ENCODE measurements around the gene ITGB2. TPM values are rescaled to one million over a fixed set of nuclear protein-coding genes. Genes with fewer than 3 reads are reported as not detected.

Gene ITGB2
- total RNA-seq, 1 experiment from 2014 or later, result 1.5 TPM

DNA sequence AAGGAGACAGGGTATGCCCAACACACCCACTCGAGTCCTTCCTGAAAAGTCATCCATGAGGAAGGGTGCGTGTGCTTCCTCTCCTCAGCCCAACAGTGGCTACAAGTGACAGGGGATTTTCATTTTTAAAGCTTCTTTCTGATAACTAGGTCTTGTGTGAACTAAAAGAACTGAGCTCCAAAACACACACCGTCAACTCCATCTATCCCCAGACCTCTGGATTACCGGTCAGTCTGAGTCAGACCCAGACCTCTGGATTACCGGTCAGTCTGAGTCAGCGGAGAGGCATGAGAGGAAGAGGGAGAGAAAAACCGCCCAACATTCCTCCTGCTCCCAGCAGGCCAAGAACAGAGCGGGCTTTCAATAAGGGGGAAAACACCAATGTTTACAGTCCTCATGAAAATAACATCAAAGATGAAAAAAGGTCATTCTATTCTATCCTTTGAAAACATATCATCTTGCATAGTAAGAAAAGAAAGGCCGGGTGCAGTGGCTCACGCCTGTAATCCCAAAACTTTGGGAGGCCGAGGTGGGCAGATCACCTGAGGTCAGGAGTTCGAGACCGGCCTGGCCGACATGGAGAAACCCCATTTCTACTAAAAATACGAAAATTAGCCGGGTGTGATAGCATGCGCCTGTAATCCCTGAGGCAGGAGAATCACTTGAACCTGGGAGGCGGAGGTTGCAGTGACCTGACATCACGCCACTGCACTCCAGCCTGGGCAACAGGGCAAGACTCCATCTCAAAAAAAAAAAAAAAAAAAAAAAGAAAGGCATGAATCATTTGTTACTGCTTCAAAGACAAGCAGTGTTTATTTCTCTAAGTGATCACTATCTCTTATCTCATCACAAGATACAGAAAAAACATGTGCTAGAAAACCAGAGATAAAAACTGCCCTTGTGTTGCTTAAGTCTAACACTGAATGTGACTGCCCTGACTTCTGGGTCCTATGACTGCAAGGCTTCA, 50.6 kb downstream of the ITGB2 start:
- H3K9ac ChIP-seq (ENCODE audit: low read length), result peak overlapping the region; percentile 79
- BruUV-seq (replicated peaks), result no TSS peak
- peak overlapping the region; percentile 97 for H3K4me2 ChIP-seq (ENCODE audit: low read length)
- H3K36me3 ChIP-seq (ENCODE audit: control insufficient read depth in 1 of 2, insufficient read depth in 2 of 2, low read length in 2 of 2), result peaks cover 0 to 4% of the 10 kb centered on the region in 2 experiments; a peak in 1 of 4 replicates
- TF ChIP-seq SIN3A (IDR thresholded peaks at IDR 0.05; ENCODE audit: low read depth) (no peak), TCF7L2 (IDR thresholded peaks at IDR 0.05; ENCODE audit: borderline replicate concordance, extremely low read depth, insufficient read depth, insufficient read length) (peak; percentile 48)
- RAD21 ChIA-PET (ENCODE audit: low non-redundant PET in 1 of 2, low total read pairs in 2 of 2, uncharacterized antibody in 2 of 2, unreplicated experiment in 2 of 2), result no interaction called here
- H3K27ac ChIP-seq (ENCODE audit: low read depth, low read length), result peak overlapping the region; percentile 95
- H3K4me3 ChIP-seq (replicated peaks in 1 of 2; ENCODE audit: low read depth in 1 of 2, low read length in 2 of 2), result peak overlapping the region; percentile 39 to 84
- DNase-seq (ENCODE audit: low read depth, low spot score), result peak; percentile 93
- peaks cover 48 to 70% of the 10 kb centered on the region in 2 experiments for H3K4me1 ChIP-seq (ENCODE audit: control insufficient read depth in 1 of 2, insufficient read depth in 2 of 2, low read length in 2 of 2)
- H3K9me2 ChIP-seq (ENCODE audit: insufficient read depth), result no peaks in the 10 kb centered on the region
- POLR2A ChIA-PET, result no interaction called here
- peak; percentile 81 for ATAC-seq
- H2AFZ ChIP-seq (ENCODE audit: low read depth, low read length, poor library complexity, severe bottlenecking), result no peak overlapping the region
- intact Hi-C loops (cut with micrococcal nuclease), result loop anchor here (5.0 kb wide), 1 partner anchor 93 kb away; no protein-coding TSS in a partner anchor
- H3K79me2 ChIP-seq (ENCODE audit: insufficient read depth, low read length), result peaks cover 75% of the 10 kb centered on the region
- no peaks in the 10 kb centered on the region; the same call in 1 of the 2 replicates for H4K20me1 ChIP-seq (ENCODE audit: insufficient read depth)
- CTCF ChIA-PET, result no interaction called here
- H3K27me3 ChIP-seq (ENCODE audit: insufficient read depth, low read length), result no peaks in the 10 kb centered on the region
- H3K9me3 ChIP-seq (ENCODE audit: control insufficient read depth in 1 of 2, insufficient read depth in 1 of 2, low read depth in 1 of 2, low read length in 2 of 2), result no peaks in the 10 kb centered on the region

GRCh38 chr21:44868707-44869106, 52.0 kb downstream of the ITGB2 start:
- no peaks in the 10 kb centered on the region for H3K27me3 ChIP-seq (ENCODE audit: insufficient read depth, low read length)
- peak overlapping the region; percentile 79; the same call in 1 of the 2 replicates for H3K9ac ChIP-seq (ENCODE audit: low read length)
- intact Hi-C loops (cut with micrococcal nuclease), result loop anchor here (5.0 kb wide), 1 partner anchor 91 kb away; no protein-coding TSS in a partner anchor
- no peaks in the 10 kb centered on the region; the same call in 1 of the 2 replicates for H4K20me1 ChIP-seq (ENCODE audit: insufficient read depth)
- no peaks in the 10 kb centered on the region for H3K9me2 ChIP-seq (ENCODE audit: insufficient read depth)
- H3K36me3 ChIP-seq (ENCODE audit: control insufficient read depth in 1 of 2, insufficient read depth in 2 of 2, low read length in 2 of 2), result peaks cover 4 to 10% of the 10 kb centered on the region in 2 experiments; a peak in 3 of 4 replicates
- peak overlapping the region; percentile 97 for H3K4me2 ChIP-seq (ENCODE audit: low read length)
- no peaks in the 10 kb centered on the region for H3K9me3 ChIP-seq (ENCODE audit: control insufficient read depth in 1 of 2, insufficient read depth in 1 of 2, low read depth in 1 of 2, low read length in 2 of 2)
- H3K27ac ChIP-seq (ENCODE audit: low read depth, low read length), result peak overlapping the region; percentile 95; the same call in 1 of the 2 replicates
- RAD21 ChIA-PET (ENCODE audit: low non-redundant PET in 1 of 2, low total read pairs in 2 of 2, uncharacterized antibody in 2 of 2, unreplicated experiment in 2 of 2), result no interaction called here
- POLR2A ChIA-PET, result no interaction called here
- BruUV-seq (replicated peaks), result no TSS peak
- H3K4me1 ChIP-seq (ENCODE audit: control insufficient read depth in 1 of 2, insufficient read depth in 2 of 2, low read length in 2 of 2), result peaks cover 48 to 64% of the 10 kb centered on the region in 2 experiments
- H3K4me3 ChIP-seq (replicated peaks in 1 of 2; ENCODE audit: low read depth in 1 of 2, low read length in 2 of 2), result no peak overlapping the region
- DNase-seq (ENCODE audit: low read depth, low spot score) (no peak), ATAC-seq (no peak)
- H3K79me2 ChIP-seq (ENCODE audit: insufficient read depth, low read length), result peaks cover 87% of the 10 kb centered on the region
- H2AFZ ChIP-seq (ENCODE audit: low read depth, low read length, poor library complexity, severe bottlenecking), result no peak overlapping the region
- CTCF ChIA-PET, result no interaction called here
- TF ChIP-seq POLR2AphosphoS5 (IDR thresholded peaks at IDR 0.05; ENCODE audit: low read depth, low read length), result no peak
